ENCODE data around the gene NBPF20. TPM values are rescaled to one million over a fixed set of nuclear protein-coding genes. Genes with fewer than 3 reads are reported as not detected.
"Not testable (repeated sequence)": the region's sequence is repeated elsewhere in the genome, so short reads cannot be mapped to it uniquely, and the experiment has no call there.

NBPF20 gene, protein sequence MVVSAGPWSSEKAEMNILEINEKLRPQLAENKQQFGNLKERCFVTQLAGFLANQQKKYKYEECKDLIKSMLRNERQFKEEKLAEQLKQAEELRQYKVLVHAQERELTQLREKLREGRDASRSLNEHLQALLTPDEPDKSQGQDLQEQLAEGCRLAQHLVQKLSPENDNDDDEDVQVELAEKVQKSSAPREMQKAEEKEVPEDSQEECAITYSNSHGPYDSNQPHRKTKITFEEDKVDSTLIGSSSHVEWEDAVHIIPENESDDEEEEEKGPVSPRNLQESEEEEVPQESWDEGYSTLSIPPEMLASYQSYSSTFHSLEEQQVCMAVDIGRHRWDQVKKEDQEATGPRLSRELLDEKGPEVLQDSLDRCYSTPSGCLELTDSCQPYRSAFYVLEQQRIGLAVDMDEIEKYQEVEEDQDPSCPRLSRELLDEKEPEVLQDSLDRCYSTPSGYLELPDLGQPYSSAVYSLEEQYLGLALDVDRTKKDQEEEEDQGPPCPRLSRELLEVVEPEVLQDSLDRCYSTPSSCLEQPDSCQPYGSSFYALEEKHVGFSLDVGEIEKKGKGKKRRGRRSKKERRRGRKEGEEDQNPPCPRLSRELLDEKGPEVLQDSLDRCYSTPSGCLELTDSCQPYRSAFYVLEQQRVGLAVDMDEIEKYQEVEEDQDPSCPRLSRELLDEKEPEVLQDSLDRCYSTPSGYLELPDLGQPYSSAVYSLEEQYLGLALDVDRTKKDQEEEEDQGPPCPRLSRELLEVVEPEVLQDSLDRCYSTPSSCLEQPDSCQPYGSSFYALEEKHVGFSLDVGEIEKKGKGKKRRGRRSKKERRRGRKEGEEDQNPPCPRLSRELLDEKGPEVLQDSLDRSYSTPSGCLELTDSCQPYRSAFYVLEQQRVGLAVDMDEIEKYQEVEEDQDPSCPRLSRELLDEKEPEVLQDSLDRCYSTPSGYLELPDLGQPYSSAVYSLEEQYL (N-terminal part only)
- total RNA-seq = 0.57 TPM
- long read RNA-seq, partial matches to known transcripts = 0 of 1 reads
- long read RNA-seq, other reads (novel, unspliced or antisense) = 1 of 1 reads

DNA sequence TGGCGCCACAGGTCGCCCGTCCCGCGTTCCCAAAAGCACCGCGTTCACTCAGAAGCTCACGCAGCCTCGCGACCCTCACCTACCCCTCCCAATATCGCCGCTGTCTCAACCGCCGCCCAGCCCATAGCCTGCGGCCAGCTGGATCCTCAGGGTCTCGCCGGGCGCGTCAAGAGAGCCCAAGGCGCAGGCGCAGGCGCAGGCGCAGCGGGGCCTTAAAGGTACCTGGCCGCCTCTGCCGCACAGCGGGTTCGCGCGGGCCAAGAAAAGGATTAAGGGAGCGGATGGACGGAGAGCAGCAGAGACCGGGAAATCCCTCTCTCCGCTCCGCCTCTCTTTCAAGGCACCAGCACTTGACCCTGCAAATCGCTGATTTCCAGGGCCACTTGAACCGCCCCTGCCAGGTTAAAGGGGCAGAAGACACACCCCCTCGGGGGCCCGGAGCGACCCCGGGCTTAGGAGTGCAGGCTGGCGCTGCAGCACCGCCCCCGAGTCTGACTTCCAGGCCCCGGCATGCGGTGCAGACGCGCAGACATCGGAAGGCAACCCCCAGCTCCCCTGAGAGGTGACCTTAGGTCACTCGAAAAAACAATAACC lies at the start of gene NBPF20:
Gene NBPF20, minus strand, starts transcription at position 168 of the 594 bp plus-strand sequence. CDS start 20,331 bp downstream, outside the sequence.
- DNase-seq (ENCODE audit: missing footprints) (peak; percentile 87), ATAC-seq (peak; percentile 99)
- intact Hi-C loops (cut with DNase I) = no loop called here

DNA sequence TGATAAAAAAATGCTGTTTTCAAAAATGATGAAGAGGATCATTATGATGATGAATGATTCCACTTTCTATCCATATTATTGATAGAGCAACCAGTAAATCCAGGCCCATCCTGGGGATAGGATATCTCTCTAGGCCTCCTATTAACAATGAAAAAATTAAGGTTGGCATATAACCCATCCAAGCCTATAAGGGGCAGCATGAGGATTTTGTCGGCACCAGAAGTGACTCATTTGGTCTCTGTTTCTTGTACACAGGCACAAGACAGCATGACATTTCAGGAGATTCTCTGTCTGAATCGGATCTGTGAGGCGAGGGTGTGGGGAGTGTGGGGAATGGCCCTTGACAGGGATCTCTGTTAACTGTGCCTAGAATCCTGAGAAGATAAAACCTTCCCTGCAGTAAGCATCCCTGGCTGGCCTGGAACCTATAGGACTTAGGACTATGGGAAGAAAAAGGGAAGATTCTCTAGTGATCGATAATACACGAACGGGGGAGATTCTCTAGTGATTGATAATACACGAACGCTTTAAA lies 49.5 kb upstream of the NBPF20 start:
- intact Hi-C loops (cut with DNase I); ATAC-seq; DNase-seq (ENCODE audit: missing footprints): not testable (repeated sequence)

DNA sequence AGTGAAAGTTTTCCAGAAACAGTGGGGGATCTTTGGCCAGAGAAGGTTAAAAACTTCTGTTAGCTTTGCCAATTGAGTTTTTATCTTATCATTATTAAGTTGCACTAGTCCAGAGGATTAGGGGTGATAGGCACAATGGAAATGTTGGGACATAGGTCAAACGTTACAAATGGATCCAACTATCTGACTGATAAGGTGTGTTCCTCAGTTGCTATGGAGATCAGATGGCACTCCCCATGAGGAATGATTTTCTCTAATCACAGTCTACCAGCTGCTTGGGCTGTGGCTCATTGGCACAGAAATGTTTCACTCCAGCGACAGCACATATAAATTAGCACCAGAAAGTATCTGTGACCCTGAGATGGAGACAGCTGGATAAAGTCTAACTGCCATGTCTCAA lies 47.3 kb upstream of the NBPF20 start:
- DNase-seq (ENCODE audit: missing footprints); ATAC-seq; intact Hi-C loops (cut with DNase I): not testable (repeated sequence)

DNA sequence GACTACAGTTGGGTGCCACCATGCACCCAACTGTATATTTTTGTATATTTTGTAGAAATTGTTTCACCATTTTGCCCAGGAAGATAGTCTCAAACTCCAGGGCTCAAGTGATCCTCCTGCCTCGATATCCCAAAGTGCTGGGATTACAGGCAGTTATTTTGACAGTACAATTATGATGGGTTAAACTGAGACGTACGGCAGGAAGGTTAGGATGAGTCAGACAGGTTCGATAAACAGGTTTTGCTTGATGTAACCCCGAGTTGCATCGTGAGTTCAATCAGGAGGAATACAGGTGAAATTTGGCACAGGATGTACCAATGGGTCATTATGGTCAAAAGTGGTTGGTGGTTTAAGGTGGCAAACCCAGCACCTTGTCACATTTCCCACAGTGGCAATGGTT lies 46.0 kb upstream of the NBPF20 start:
- intact Hi-C loops (cut with DNase I); ATAC-seq; DNase-seq (ENCODE audit: missing footprints): not testable (repeated sequence)

DNA sequence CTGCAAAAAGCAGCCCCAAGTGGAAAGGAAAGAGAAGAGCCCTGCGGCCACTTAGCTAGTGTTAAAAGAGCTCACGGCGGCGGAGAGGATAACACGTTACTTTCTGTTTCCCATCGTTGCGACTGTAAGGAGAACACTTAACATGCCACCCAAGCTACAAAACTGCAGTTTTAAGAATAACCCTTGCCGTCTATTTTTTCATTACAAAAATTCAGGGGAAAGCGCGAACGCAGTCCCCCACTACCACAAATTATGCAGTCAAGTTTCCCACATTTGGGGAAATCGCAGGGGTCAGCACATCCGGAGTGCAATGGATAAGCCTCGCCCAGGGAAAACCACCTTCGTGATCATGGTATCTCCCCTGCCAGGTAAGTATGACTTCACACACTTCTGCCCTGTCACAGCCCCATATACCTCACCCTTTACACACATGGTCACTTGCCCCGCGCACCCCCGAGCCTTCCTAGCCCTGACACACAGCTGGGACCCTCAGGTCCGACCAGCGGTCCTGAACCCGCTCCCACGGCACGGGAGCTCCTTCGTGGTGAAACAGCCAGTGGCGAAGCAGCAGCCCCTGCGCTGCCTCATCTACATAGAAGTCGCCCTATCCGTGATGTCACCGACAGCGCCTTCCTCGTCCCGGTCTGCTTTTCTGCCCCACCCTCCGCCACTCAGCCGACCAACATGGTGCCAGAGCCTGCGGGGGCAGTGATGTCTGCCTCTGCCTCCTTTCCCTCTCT lies 40.2 kb upstream of the NBPF20 start:
- intact Hi-C loops (cut with DNase I) = not testable (repeated sequence)
- DNase-seq (ENCODE audit: missing footprints) (peak; percentile 64), ATAC-seq (peak; percentile 86)

DNA sequence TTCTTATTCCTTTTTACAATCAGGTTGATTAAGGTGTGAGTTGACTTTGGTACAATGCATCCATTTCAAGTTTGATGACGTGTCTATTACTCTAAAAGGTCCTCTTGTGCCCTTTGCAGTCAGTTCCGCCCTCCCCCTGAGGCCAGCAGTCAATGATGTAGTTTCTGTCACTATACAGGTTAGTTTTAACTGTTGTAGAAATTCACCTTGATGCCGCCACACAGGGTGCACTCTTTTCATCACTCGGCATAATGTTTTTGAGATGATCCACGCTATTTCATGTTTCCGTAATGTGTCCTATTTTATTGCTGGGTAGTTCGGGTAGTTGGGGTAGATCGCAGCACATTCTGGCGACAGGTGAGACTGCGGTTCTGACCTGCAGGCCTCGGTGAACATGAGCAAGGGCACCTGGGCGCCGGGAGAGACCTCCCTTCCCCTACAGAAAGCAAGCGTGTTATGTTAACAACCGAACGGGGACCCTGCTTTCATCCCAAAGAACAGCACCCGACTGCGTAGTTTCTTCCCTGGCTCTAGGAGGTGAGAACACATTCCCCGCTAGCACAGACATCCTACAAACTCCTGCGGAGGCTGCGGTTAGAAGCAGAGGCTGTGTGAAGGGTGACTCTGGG lies 39.4 kb upstream of the NBPF20 start:
- intact Hi-C loops (cut with DNase I); DNase-seq (ENCODE audit: missing footprints); ATAC-seq: not testable (repeated sequence)

DNA sequence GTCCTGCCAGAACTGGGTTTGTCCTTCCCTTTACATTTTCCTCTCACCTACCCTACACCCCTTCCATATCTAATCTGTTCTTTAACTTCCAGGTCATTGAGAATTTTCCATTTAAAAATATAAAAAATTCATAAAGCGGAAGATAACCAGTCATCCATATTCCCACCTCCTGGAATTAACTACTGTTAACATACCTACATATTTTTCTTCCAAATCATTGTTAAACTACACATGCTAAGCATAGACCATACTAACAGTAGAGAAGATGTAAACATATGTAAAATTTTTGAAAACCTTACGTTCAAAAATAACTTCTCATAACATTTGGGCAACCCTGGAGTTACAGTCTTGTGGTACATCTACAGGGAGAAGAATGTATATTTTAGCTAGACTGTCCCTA lies 38.6 kb upstream of the NBPF20 start:
- intact Hi-C loops (cut with DNase I); ATAC-seq; DNase-seq (ENCODE audit: missing footprints): not testable (repeated sequence)

DNA sequence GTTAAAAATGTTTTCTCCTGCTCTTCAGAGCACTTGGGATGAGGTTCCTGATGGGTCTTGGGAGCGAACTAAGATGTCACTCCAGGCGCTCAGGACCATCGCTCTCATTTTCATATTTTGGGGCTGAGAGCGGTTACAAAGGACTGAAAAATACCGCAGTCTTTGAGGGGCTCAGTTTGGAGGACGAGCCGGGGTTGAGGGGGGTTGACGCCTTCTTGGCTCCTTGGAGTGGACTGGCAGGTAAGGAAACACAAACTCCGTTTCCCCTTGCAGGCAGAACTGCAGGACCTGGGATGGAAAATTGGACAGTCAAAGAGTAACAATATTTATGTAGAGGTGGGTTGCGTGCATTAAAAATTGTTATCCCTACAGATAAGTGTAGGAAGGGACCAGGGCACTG lies 35.3 kb upstream of the NBPF20 start:
- ATAC-seq; intact Hi-C loops (cut with DNase I): not testable (repeated sequence)
- DNase-seq (ENCODE audit: missing footprints) = peak; percentile 62

DNA sequence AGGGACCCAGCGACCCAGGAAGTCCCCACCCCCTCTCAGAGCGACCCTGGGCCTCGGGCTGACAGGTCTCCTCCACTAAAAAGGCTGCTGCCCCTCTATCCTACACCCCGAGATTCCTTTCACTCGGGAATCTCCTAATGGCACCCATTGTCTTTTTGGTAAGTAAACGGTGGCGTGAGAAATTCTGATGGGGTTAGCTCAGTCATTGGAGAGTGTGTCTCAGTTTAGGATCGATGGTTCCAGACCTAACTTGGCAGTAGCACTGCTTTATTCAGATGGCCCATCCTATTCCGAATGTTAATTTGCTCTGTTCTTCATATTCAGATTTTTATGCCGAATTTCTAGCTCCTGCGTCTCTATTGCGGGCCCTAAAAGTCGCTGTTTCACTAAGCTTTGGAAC lies 34.6 kb upstream of the NBPF20 start:
- intact Hi-C loops (cut with DNase I); DNase-seq (ENCODE audit: missing footprints): not testable (repeated sequence)
- peak; percentile 23 for ATAC-seq

DNA sequence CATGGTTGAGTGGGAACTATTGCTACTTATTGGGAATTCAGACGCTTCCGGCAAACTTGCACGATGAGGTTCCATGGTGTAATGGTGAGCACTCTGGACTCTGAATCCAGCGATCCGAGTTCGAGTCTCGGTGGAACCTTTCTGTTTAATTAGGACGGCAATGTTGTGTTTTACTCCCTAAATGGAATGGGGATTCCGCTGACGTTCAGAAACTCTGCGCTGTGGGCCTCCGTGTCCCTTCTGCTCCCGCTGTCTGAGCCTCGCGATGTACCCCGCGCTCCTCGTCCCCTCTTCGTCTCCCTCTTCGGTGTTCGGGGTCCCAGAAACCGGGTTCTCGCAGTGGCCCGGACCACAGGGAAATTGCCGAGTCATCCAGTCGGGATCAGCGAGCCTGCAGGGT lies 34.2 kb upstream of the NBPF20 start:
- intact Hi-C loops (cut with DNase I); DNase-seq (ENCODE audit: missing footprints): not testable (repeated sequence)
- ATAC-seq = peak; percentile 63

DNA sequence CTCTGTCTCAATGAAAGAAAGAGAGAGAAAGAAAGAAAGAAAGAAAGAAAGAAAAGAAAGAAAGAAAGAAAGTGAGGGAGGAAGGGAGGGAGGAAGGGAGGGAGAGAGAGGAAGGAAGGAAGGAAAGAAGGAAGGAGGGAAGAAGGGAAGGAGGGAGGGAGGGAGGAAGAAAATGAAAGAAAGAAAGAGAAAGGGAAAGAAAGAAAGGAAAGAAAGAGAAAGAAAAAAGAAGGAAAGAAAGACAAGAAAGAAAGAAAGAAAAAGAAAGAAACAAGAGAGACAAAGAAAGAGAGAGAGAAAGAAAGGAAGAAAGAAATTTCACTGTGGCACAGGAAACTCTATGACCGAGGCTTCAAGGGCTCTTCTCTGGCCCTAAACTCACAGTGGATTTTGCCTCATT lies 33.7 kb upstream of the NBPF20 start:
- DNase-seq (ENCODE audit: missing footprints); intact Hi-C loops (cut with DNase I); ATAC-seq: not testable (repeated sequence)

DNA sequence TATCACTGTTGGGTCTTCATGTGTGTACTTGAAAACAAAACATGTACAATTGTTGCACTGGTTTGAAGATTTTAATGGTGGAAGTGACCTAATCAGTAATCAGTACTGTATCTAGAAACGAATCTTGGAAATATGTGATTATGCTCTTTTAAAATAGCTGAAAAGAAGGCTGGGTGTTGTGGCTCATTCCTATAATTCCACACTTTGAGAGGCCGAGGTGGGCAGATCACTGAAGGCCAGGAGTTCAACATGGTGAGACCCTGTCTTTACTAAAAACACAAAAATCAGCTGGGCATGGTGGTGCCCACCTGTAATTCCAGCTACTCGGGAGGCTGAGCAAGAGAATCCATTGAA lies 29.4 kb upstream of the NBPF20 start:
- intact Hi-C loops (cut with DNase I); DNase-seq (ENCODE audit: missing footprints); ATAC-seq: not testable (repeated sequence)

DNA sequence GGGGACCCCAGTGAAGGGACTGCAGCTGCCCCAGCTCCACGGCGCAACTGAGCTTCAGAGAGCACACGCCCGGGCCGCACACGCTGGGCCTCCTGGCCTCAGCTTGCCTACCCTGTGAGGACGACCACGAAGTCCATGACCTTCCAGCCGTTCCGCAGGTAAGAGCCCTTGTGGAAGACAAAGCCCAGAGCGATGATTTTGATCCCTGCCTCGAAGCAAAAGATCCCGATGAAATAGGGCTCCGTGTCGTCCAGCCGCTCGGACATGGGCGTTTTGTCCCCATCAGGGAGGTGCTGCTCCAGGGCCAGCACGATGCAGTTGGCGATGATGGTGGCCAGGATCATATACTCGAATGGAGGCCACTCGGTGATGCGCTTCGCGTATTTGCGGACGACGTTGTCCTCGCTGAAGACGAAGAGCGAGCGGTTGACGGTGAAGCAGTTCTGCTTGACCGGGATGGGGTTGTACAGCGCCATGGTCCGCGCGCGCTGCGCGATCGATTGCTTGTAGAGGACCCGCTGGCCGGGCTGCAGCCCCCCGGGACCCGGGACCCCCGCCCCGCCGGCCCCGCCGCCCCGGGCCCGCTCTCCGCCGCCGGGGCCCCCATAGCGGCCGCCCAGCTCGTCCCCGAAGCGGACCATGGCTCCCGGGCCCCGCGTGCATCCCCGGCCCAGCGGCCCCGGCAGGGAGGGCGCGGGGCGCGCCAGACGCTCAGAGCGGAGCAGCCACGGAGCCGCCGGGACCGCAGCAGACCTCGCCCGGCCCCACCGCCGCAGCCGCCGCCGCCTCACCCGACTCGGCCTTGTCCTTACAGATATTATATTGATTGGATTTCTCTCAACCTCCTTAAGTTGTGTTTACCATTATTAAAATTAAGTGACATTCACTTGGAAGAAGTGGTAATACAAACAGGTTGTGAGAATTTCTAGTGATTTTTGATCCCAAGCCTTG lies 28.7 kb upstream of the NBPF20 start:
- ATAC-seq; intact Hi-C loops (cut with DNase I): not testable (repeated sequence)

DNA sequence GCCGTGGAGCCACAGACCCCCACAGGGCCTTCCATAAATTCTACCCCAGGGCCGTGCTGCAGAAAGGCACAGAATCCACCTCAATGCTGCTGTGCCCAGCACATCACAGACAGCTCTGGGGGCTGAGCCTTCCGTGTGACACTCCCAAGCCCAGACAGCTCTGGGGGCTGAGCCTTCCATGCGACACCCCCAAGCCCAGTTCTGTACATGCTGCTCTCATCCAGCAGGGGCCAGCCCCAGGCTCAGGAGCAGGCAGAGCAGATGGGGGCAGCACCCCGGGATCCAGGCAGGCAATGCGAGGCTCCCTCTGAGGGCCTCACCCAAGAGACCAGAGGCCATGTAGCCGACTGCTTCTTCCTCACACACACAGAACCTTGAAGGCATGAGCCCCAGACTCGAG lies 27.1 kb upstream of the NBPF20 start:
- ATAC-seq; intact Hi-C loops (cut with DNase I); DNase-seq (ENCODE audit: missing footprints): not testable (repeated sequence)

More for the DNA sequence above, 28.7 kb upstream of the NBPF20 start:
- DNase-seq (ENCODE audit: missing footprints) = not testable (repeated sequence)

DNA sequence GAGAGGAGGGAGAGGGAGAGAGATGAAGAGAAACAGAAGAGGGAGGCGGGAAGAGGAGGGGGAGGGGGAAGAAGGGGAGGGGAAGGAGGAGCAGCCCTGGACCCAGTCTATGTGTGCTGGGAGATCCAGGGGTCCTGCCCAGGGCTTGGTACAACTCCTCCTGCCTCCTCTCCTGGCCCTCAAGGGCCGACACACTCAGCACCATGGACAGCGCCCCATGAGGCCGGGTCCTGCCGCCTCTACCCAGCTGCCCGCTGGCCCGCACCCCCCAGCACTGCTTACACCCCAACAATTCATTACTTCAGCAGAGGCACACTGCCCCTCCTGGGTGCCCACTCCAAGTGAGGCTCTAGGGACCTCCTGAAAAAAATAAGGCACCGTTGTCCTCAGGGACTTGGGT lies 26.5 kb upstream of the NBPF20 start:
- peak; percentile 42 for ATAC-seq
- DNase-seq (ENCODE audit: missing footprints) = peak; percentile 54
- intact Hi-C loops (cut with DNase I) = not testable (repeated sequence)

DNA sequence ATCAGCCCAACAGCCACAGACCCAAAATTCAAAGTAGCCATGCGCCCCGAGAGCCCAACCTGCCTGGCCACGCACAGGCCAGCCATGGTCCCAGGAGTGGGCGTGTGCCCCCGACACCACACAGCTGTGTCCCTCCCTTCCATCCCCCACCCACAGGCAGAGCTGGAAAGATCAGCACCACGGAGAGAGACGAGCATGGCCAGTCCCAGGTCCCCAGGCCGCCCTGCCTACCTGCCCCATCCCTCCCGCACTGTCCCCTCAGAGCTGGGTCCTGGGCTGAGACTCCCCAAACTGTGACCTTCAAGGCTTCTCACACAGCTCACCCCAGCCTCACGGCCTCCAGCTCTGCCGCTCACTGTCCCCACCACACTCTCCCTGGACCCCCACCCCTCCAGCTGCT lies 19.8 kb upstream of the NBPF20 start:
- ATAC-seq; intact Hi-C loops (cut with DNase I); DNase-seq (ENCODE audit: missing footprints): not testable (repeated sequence)
